K562 (cell line): ENCODE results near the gene GOLGB1. TPM values are rescaled to one million over a fixed set of nuclear protein-coding genes. Genes with fewer than 3 reads are reported as not detected.

Source experiments
- ATAC-seq: fragments of 200-7000 bp; cut with Tn5 transposase; 3 replicates; pipeline ENCODE4 v1.9.1; 2020; ENCODE audit warnings: moderate library complexity
- BruUV-seq: library from RNA; stranded (reverse); fragments of 400-500 nt; replicated peaks from 2 replicates; lab custom pipeline; 2021; lab: Mats Ljungman, UMichigan
- CTCF ChIA-PET: fragments of 300-600 bp; formaldehyde crosslinking; extraction: SDS; loops from one replicate; lab custom pipeline; 2021; ENCODE audit warnings: low intra/inter-chr PET ratio; lab: Yijun Ruan, JAX
- POLR2A ChIA-PET: fragments of 300-600, 350-650 bp; sonication (Branson Sonifier 250); formaldehyde crosslinking; extraction: SDS; loops from one replicate; lab custom pipeline; 2021; ENCODE audit warnings: antibody characterized with exemption, inconsistent platforms; lab: Yijun Ruan, JAX
- DNase-seq, 4 experiments: peaks; one replicate each; pipeline versions ENCODE4 v3.0.0 to v3.0.0-alpha.2; 2011 to 2018; ENCODE audit warnings: low spot score in 3 of 4, mixed read lengths in 3 of 4; ENCODE audit errors: extremely low read depth in 1 of 4
- FAIRE-seq: peaks from 2 replicates; lab custom pipeline; 2011; peaks lifted over from hg19 to GRCh38; lab: Jason Lieb, UNC
- H2AFZ ChIP-seq: 2 replicates; pipeline ENCODE4 v1.6.0; 2011; ENCODE audit warnings: low read depth, low read length, control low read depth, inconsistent platforms
- H3K27ac ChIP-seq: fragments of 200-600 bp; 3 replicates; pipeline ENCODE4 v1.8.0; 2011; ENCODE audit warnings: low read depth, mild to moderate bottlenecking, control low read depth, inconsistent platforms, low read length, moderate library complexity, mixed read lengths; ENCODE audit errors: extremely low read depth
- H3K27me3 ChIP-seq, 2 experiments: fragments of 300-600 bp in 1 of 2; 2 replicates in 1 of 2; 3 replicates in 1 of 2; pipeline versions ENCODE4 v1.6.0 to v1.8.0; 2011; ENCODE audit warnings: inconsistent platforms in 2 of 2, low read length in 2 of 2, mild to moderate bottlenecking in 1 of 2, mixed read lengths in 1 of 2, moderate library complexity in 1 of 2; ENCODE audit not compliant: control insufficient read depth in 2 of 2, insufficient read depth in 2 of 2
- H3K36me3 ChIP-seq: fragments of 300-600 bp; 3 replicates; pipeline ENCODE4 v1.8.0; 2011; ENCODE audit warnings: mild to moderate bottlenecking, low read length, inconsistent platforms; ENCODE audit not compliant: control insufficient read depth, insufficient read depth
- H3K4me1 ChIP-seq, 2 experiments: fragments of 200-600 bp in 1 of 2; replicated peaks in 1 of 2; 2 replicates in 1 of 2; 3 replicates in 1 of 2; pipeline versions ENCODE4 v1.5.1 to v1.8.0; 2011; ENCODE audit warnings: inconsistent platforms in 2 of 2, low read length in 2 of 2, mild to moderate bottlenecking in 1 of 2, mixed read lengths in 1 of 2, moderate library complexity in 1 of 2; ENCODE audit not compliant: control insufficient read depth in 2 of 2, insufficient read depth in 2 of 2
- H3K4me2 ChIP-seq: 2 replicates; pipeline ENCODE4 v1.6.1; 2011; ENCODE audit warnings: low read length, control low read depth, inconsistent platforms, mixed read lengths; ENCODE audit not compliant: insufficient read depth
- H3K4me3 ChIP-seq: fragments of 200-600 bp; sonication (generic), shearing (Covaris generic); 2 replicates; pipeline ENCODE4 v1.5.1; 2016; ENCODE audit warnings: control low read depth, inconsistent platforms
- H3K79me2 ChIP-seq: fragments of 200-600 bp; 3 replicates; pipeline ENCODE4 v1.8.0; 2011; ENCODE audit warnings: low read length, inconsistent platforms; ENCODE audit not compliant: control insufficient read depth, insufficient read depth
- H3K9ac ChIP-seq, 2 experiments: 2 replicates each; pipeline versions ENCODE4 v1.6.0 to v1.6.1; 2011; ENCODE audit warnings: low read depth in 2 of 2, low read length in 2 of 2, control low read depth in 1 of 2, inconsistent platforms in 1 of 2, mild to moderate bottlenecking in 1 of 2, mixed read lengths in 1 of 2; ENCODE audit not compliant: insufficient read depth in 1 of 2
- H3K9me1 ChIP-seq: one replicate; pipeline ENCODE4 v1.6.0; 2011; ENCODE audit warnings: inconsistent platforms, mild to moderate bottlenecking, low read length, moderate library complexity; ENCODE audit not compliant: control insufficient read depth, insufficient read depth
- H3K9me3 ChIP-seq: replicated peaks from 2 replicates; pipeline ENCODE4 v1.5.1; 2011; ENCODE audit warnings: low read depth, low read length, inconsistent platforms; ENCODE audit not compliant: control insufficient read depth, insufficient read depth
- H4K20me1 ChIP-seq: replicated peaks from 2 replicates; pipeline ENCODE4 v1.6.1; 2011; ENCODE audit warnings: low read length, inconsistent platforms, mixed read lengths; ENCODE audit not compliant: control insufficient read depth, insufficient read depth
- AFF4 ChIP-seq: sonication (generic); formaldehyde crosslinking; IDR thresholded peaks from 2 replicates; pipeline ENCODE4 v1.8.0; 2023; ENCODE audit warnings: mild to moderate bottlenecking, missing genetic modification reagents
- BRF2 ChIP-seq: IDR thresholded peaks from 3 replicates; pipeline ENCODE4 v1.6.1; 2011; ENCODE audit warnings: borderline replicate concordance, mild to moderate bottlenecking; ENCODE audit not compliant: insufficient read length, insufficient read depth
- CEBPG ChIP-seq, 3 experiments: fragments of 200-800 bp in 1 of 3; sonication (Bioruptor generic) in 1 of 3; sonication (generic) in 1 of 3; formaldehyde crosslinking in 1 of 3; IDR thresholded peaks in 2 of 3; conservative IDR thresholded peaks in 1 of 3; 2 replicates each; pipeline versions ENCODE4 v1.6.1 to v1.8.0; 2016 to 2022; ENCODE audit warnings: missing compliant biosample characterization in 2 of 3, missing genetic modification characterization in 2 of 3, mild to moderate bottlenecking in 1 of 3, missing genetic modification reagents in 1 of 3
- ELF2 ChIP-seq: fragments of 250-450 bp; sonication (Bioruptor Pico); IDR thresholded peaks from 2 replicates; pipeline ENCODE4 v1.5.0; 2021; ENCODE audit warnings: mild to moderate bottlenecking
- FOXM1 ChIP-seq, 2 experiments: fragments of 450-650 bp in 1 of 2; sonication (generic) in 1 of 2; formaldehyde crosslinking in 1 of 2; IDR thresholded peaks; 2 replicates each; pipeline versions ENCODE4 v1.6.1 to v1.9.0; 2017 to 2022; ENCODE audit warnings: low read depth in 2 of 2, mild to moderate bottlenecking in 2 of 2, missing genetic modification reagents in 1 of 2, moderate library complexity in 1 of 2
- HNRNPLL ChIP-seq: fragments of 200-400 bp; formaldehyde crosslinking; IDR thresholded peaks from 2 replicates; pipeline ENCODE4 v1.6.1; 2017; ENCODE audit warnings: low read length, low read depth, mild to moderate bottlenecking; ENCODE audit not compliant: poor library complexity, severe bottlenecking
- NR2C1 ChIP-seq, 2 experiments: fragments of 450-650 bp; IDR thresholded peaks; 2 replicates each; pipeline ENCODE4 v1.6.1; 2017; ENCODE audit warnings: mild to moderate bottlenecking in 2 of 2, antibody characterized with exemption in 1 of 2, inconsistent platforms in 1 of 2, missing compliant biosample characterization in 1 of 2, missing genetic modification characterization in 1 of 2
- RHOXF2B ChIP-seq: fragments of 250-450 bp; sonication (Bioruptor Pico); conservative IDR thresholded peaks from 2 replicates; pipeline ENCODE4 v1.5.1; 2021
- ZNF24 ChIP-seq: fragments of 450-650 bp; IDR thresholded peaks from 2 replicates; pipeline ENCODE4 v1.6.1; 2016
- WGBS: fragments of 100-300 bp; shearing (Covaris generic); methylation state at CpG from one replicate; pipeline ENCODE4 v1.1.6; 2016; ENCODE audit warnings: low coverage, mixed read lengths; ENCODE audit not compliant: insufficient coverage; ENCODE audit errors: missing lambda C conversion rate; 5-methylcytosine and 5-hydroxymethylcytosine counted together
- in situ Hi-C: fragments of 300-500 bp; cut with MboI; formaldehyde crosslinking; loops from 4 replicates; pipeline ENCODE4 v1.15.0; 2018; ENCODE audit warnings: inconsistent platforms, mixed read lengths
- intact Hi-C: fragments of 100-400 bp; cut with micrococcal nuclease; formaldehyde crosslinking; loops from 2 replicates; pipeline ENCODE4 v1.14.2; 2022
- polyA plus RNA-seq, 8 experiments: library from polyadenylated mRNA; depleted of rRNA in 4 of 8; stranded (reverse) in 5 of 8; unstranded in 3 of 8; fragments of >200 nt; fragmentation: Nextera tagmentation in 2 of 8; fragmentation: Illumina TruSeq in 1 of 8; extraction: Ambion mirVana in 2 of 8; extraction: Trizol in 1 of 8; gene quantifications; 2 replicates each; pipeline versions ENCODE4 v1.2.1 to v1.2.3, GENCODE V29; 2011 to 2014; ENCODE audit warnings: inconsistent platforms in 1 of 8, missing spikeins in 1 of 8
- total RNA-seq, 7 experiments: library from RNA; depleted of rRNA in 6 of 7; stranded (reverse); fragments of >200 nt in 6 of 7; fragmentation: Illumina TruSeq in 2 of 7; extraction: Trizol in 2 of 7; gene quantifications; 2 replicates each; pipeline versions ENCODE4 v1.2.1 to v1.2.3, GENCODE V29; 2011 to 2021; ENCODE audit warnings: low replicate concordance in 1 of 7

Gene GOLGB1
- total and polyA plus RNA-seq, 9 of the 15 experiments (the other 6 are each of a cell fraction or from before 2014, with no cell fraction given) = 4.0 to 16.3 (median 9.7) TPM

GRCh38 chr3:121648219-121648958 lies 101.2 kb downstream of the GOLGB1 start (continued):
- TF ChIP-seq CEBPG (CRISPR knock-in tag; IDR thresholded peaks at IDR 0.05) = no peak
- no peak for TF ChIP-seq CEBPG (tag; conservative IDR thresholded peaks at IDR 0.05 in 1 of 2, IDR thresholded peaks at IDR 0.05 in 1 of 2)
- TF ChIP-seq, all 486 proteins: peak for 0

- DNase-seq (no peak), ATAC-seq (no peak), FAIRE-seq (no peak)
- ChIA-PET CTCF (no interaction called here), POLR2A (interaction anchor here (0.6 kb wide), 1 partner anchor 104 kb away, joined by 3 read pairs; the partner anchor contains the start of gene GOLGB1)
- in situ Hi-C loops = no loop called here
- Histone ChIP-seq H3K9ac (no peak overlapping the region), H3K27ac (no peak overlapping the region), H3K4me1 (no peaks in the 10 kb centered on the region), H2AFZ (no peak overlapping the region), H3K36me3 (no peaks in the 10 kb centered on the region), H3K4me2 (no peak overlapping the region), H3K4me3 (no peak overlapping the region), H3K79me2 (no peaks in the 10 kb centered on the region), H3K9me3 (no peaks in the 10 kb centered on the region), H3K27me3 (no peaks in the 10 kb centered on the region), H3K9me1 (no peaks in the 10 kb centered on the region), H4K20me1 (no peaks in the 10 kb centered on the region)
- 88% methylated on average over 4 of the region's 5 CpGs for WGBS
- intact Hi-C loops = no loop called here
- no TSS peak for BruUV-seq
- no peak for TF ChIP-seq AFF4 (CRISPR knock-in tag)
- TF ChIP-seq ZNF24 = no peak
- TF ChIP-seq FOXM1 (IDR thresholded peaks at IDR 0.05; ENCODE audit: low read depth) = no peak
- no peak for TF ChIP-seq FOXM1 (CRISPR knock-in tag; IDR thresholded peaks at IDR 0.05; ENCODE audit: low read depth)
- TF ChIP-seq RHOXF2B = no peak
- no peak for TF ChIP-seq ELF2 (CRISPR knock-in tag)
- TF ChIP-seq BRF2 = no peak
- TF ChIP-seq NR2C1 (IDR thresholded peaks at IDR 0.05) = no peak
- TF ChIP-seq NR2C1 (tag; IDR thresholded peaks at IDR 0.05) = no peak
- no peak for TF ChIP-seq HNRNPLL
These were observed 104.5 kb downstream of the GOLGB1 start for GRCh38 chr3:121645054-121645453.
